GM10847 (cell line): ENCODE data around the gene NANOS1.

Experiments
- POLR2A ChIP-seq: IDR thresholded peaks from 2 replicates; pipeline ENCODE4 v1.6.1; 2011; ENCODE audit not compliant: insufficient read length; ENCODE audit errors: extremely low read depth

Gene NANOS1

DNA sequence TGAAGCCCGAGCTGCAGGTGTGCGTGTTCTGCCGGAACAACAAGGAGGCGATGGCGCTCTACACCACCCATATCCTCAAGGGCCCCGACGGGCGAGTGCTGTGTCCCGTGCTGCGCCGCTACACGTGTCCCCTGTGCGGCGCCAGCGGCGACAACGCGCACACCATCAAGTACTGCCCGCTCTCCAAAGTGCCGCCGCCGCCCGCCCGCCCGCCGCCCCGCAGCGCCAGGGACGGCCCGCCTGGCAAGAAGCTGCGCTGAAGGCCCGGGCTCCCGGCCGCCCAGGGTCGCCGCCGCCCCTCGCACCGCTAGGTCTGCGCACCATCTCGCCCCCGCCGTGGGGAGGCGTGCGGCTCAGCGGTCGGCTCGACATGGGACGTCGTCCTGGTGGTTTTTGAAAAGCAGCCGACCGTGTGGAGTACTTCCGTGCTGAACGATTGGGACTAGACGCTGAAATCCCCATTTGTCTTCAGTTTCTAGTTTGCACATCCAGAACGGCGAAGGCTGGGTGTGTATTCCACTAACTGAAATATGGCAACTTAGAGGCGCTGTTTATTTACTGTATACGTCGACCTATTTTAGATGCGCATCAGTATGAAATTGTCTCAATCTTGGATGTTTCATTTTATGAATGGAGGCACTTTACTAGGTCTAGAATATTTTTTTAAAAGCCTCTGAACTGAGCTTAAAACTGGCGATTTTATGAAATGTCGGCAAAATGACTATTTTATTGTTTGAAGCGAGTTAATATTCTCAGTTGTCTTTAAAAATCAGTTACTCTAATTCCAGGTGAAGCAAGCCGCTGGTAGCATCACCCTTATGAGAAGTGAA lies 1.1 kb downstream of the NANOS1 start:
- TF ChIP-seq POLR2A: no peak

DNA sequence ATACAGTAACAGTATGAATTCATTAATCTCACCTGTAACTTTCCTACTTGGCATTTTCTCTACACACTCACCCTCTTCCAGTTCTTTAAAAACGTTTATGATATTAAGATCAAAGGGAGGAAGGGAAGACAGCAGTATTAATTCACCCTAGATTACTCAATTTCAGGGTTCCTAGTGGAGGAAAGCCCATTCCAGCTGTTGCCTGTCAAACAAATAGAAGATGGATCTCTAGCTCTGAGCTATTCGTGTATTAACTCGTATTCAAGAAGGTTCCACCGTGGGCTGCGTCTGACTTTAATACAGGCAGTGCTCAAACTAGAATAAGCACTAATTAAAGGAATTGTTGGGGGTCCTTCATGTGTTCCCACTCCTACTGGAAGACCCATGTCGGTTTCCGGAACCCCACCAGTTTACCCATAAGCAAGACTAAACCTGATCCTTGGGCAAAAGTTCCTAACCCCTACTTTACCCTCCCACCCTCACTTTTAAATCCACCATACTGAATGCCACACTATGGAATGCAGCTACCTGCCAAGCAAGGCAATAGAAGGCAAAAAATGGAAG lies 2.1 kb downstream of the NANOS1 start:
- TF ChIP-seq POLR2A: no peak

DNA sequence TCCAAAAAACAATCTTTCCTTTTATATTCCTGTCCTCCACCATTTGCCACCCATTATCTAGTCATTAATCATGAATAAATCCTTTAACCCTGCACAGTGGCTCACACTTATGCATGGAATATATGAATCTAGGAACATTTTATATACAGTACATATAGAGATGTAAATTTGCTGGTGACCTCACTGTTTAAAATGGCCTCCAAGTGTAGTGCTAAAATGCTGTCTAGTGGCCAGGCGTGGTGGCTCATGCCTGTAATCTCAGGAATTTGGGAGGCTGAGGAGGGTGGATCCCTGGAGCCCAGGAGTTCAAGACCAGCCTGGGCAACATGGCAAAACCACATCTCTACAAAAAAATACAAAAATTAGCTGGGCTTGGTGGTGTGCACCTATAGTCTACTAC lies 9.6 kb downstream of the NANOS1 start:
- no peak for TF ChIP-seq POLR2A

DNA sequence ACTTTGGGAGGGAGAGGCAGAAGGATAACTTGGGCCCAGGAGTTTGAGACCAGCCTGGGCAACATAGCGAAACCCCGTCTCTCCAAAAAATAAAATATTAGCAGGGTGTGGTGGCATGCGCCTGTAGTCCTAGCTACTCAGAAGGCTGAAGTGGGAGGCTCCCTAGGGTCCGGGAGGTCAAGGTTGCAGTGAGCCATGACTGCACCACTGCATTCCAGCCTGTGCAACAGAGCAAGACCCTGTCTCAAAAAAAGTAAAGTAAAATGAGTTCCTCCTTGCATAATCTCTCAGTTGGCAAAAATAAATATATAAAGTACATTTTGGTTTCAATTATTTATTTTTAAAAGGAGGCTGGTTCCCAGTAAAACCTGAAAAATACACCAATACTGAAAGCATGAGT lies 11.8 kb downstream of the NANOS1 start:
- TF ChIP-seq POLR2A: no peak

DNA sequence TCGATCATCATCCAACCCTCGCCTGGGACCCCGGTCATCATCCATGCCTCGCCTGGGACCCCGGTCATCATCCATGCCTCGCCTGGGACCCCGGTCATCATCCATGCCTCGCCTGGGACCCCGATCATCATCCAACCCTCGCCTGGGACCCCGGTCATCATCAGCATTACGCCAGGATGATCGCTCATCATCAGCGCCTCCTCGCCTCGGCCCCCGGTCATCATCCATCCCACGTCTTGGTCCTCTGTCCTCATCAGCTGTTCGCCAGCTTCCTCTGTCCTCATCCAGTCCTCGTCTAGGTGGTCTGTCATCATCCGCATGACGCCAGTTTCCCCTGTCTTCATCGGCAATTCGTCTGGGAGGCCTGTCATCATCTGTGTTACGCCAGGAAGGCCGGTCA lies 12.7 kb downstream of the NANOS1 start:
- no peak for TF ChIP-seq POLR2A

DNA sequence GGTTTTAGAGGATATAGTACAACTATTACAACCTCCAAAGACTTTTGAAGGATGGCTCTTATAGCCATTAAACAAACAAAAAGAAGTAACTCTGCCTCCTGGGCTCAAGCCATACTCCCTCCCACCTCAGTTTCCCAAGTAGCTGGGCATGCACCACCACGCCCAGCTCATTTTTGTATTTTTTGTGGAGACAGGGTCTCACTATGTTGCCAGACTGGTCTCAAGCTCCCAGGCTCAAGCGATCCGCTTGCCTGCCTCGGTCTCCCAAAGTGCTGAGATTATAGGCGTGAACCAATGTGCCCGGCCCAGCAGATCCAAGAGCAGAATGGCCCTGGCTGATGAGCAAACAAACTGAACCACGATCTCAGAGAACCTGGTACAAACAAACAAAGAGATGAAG lies 16.0 kb downstream of the NANOS1 start:
- TF ChIP-seq POLR2A: no peak

DNA sequence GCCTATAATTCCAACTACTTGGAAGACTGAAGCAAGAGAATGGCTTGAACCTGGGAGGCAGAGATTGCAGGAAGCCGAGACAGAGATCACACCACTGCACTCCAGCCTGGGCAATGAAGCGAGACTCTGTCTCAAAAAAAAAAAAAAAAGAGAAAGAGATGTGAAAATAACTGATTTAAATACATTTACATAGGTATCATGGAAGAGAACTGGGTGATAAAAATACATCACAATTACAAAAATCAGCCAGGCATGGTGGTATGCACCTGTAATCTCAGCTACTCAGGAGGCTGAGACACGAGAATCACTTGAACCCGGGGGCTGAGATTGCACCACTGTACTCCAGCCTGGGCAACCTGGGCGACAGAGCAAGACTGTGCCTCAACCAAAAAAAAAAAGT lies 19.8 kb downstream of the NANOS1 start:
- TF ChIP-seq POLR2A: no peak

DNA sequence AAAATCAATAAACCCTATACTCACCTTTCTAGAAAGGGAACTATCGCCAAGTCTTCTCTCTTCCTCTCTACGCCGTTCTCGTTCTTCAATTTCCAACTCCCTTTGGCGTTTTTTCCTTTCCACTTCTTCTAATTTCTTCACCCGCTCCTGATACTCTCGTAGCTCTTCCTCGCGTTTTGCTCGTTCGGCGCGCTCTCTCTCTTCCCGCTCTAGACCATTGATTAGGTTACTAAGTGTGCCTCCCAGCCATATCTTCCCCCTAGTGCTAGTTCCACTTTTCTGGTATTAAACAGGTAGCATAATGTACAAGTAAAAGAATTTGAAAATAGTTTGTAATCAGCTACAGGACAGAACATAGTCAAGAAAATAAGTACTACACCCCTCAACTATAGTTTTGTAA lies 20.3 kb downstream of the NANOS1 start:
- TF ChIP-seq POLR2A: no peak

DNA sequence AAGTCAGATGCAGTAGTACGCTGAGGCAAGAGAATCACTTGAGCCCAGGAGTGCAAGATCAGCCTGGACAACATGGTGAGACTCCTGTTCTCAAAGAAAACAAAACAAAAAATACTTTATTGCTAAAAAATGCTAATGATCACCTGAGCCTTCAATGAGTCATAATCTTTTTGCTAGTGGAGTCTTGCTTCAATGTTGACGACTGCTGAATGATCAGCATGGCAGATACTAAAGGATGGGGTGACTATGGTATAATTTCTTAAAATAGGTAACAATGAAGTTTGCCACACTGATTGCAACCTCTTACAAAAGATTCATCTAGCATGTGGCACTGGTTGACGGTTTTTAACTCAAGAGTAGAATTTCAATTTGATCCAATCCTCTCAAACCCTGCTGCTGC lies 22.3 kb downstream of the NANOS1 start:
- no peak for TF ChIP-seq POLR2A

DNA sequence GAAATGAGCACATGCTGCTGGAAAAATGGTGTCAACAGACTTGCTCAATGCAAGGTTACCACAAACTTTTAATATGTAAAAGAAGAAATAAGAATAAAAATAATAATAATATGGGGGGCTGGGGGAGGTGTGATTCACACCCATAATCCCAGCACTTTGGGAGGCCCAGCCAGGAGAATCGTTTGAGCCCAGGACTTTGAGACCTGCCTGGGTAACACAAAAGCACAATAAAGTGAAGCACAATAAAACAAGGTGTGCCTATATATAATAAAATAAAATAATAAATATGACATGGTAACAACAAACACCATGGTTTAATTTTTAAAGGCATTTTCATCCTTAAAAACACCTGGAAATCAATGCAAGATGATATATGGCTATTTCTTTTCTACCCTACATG lies 26.0 kb downstream of the NANOS1 start:
- TF ChIP-seq POLR2A: no peak

DNA sequence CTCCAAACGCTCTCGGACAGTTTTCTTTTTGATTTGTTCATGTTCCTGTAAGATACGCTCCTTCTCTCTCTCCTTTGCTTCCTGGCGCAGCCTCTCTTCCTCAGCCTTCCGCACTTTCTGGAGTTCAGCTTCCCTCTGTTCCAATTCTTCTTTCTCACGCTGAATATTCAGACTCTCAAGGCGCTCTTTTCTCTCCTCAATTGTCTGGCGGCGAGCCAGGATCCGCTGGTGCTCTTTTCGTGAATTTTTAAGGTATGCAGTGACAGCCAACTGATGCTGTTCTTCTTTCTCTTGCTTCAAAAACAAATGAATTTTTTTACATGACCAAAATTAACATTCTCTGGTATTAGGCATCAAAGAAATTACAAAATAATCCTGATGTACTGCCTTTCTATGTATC lies 28.5 kb downstream of the NANOS1 start:
- TF ChIP-seq POLR2A: no peak

DNA sequence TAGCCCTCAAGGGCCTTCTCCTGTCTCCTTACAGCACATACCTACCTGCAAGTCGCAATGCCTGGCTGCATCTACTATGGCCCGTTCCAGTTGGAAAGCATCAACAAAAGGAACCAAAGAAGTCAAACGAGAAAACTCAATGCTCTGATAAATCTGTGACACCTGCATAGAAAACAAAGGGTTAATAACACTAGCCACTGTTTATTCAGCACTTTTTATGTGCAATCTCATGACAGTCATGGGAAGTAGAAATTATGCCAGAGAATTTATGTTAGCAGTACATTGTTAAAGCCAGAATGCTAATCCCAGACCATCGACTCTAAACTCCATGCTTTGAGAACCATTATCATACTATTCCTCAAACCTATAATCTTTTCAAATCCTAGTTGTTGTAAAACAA lies 30.0 kb downstream of the NANOS1 start:
- no peak for TF ChIP-seq POLR2A

DNA sequence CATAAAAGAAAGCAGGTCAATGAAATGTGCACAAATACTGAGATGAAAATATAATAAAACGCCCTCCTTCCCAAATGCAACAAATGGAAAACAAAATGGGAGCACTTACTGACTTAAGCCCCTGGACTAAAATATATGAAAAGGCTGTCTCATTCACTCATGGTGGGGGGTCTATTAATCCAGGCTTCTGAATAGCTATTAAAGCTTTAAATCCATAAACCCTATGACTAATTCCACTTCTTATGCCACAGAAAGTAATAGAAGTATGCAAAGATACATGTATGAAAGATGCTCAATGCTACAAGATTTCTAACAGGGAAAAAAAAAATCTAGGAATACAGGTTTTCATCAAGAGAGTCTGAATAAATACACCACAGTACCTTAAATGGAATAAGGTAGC lies 30.6 kb downstream of the NANOS1 start:
- no peak for TF ChIP-seq POLR2A

DNA sequence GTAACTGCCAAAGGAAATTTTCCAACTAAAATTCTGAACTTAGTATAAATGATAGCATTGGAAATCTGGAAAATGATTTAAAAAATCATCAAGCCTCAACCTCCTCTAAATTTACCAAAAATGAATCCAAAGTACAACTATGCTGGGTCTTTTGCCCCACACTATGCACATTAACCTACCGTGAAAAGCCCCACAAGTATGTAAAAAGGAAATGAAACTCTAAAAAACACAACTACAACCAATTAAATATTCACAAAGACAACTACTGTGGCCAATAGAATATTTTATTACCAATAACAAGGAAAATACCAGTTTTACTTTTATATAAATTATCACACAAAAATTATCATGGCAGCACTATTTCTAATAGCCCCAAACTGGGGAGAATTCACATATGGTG lies 31.8 kb downstream of the NANOS1 start:
- no peak for TF ChIP-seq POLR2A

DNA sequence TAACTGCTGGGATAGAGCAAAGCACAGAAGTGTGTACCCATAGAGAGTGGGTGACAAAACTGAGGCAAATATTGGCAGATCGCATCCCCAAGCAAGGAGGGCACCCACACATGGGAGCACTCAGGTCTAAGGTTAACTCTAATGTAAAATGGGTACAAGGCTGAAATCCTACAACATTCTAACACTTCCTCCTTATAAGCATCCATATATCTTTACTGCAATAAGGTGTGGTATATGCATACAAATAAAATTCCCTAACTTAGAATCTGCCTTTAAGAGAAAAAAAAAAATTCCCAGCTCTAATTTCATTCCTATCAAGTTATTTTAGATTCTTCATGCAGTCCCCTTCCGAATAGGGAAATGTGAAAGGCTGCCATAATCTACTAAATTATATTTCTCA lies 32.4 kb downstream of the NANOS1 start:
- no peak for TF ChIP-seq POLR2A

DNA sequence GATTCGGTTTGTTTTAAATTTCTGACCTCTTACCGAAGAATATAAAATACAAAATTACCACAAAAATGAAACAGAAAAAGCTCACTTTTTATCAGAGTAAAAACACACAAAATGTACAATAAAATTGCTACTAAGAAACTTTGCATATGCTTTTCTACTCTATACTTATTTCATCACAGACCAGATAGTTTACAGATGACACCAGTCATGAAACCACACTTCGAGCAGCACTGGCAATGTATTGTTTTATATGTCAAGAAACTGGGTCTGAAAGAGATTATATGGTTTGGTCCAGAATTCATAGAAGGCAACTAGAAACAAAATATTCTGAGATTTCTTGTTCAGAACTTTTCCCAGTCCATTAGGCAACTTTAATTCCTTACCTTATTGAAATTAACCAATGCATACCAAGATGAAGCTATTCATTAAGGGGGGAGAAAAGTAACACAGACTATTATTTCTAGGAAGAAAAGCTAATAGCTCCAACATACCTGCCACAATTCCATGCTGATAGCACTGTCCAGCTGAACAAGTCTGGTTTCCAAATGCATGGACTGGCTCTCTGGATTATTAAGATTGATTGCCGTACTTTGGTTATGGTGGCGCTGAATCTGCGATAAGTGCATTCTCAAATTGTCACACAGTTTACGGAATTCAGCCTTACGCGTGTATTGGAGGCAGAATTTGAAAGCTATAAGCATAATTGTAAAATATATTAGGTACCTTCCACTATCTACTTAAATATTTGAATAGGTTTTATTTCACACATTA lies 41.1 kb downstream of the NANOS1 start:
- no peak for TF ChIP-seq POLR2A

DNA sequence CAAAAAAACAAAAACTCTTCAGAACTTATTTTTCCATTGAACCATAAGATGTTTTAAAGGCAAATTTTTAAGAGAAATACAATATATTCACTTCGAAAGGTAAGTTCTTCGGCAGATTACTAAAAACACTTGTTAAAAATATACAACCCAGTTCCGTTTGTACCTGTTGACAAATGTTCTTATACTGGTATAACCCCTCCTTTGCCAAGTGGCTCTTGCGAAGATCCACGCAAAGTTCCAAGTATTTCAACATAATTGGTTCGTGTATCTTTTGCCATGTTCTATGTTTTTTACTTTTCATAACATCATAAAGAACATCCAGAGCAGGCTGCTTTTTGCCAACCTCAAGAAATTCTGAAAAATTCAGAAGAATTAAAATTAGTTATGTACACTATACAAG lies 44.1 kb downstream of the NANOS1 start:
- TF ChIP-seq POLR2A: no peak
